Heart right ventricle (tissue), 16 donors: ENCODE results near the gene COPS4. TPM values are rescaled to one million over a fixed set of nuclear protein-coding genes. Genes with fewer than 3 reads are reported as not detected.
"Not testable (repeated sequence)": the region's sequence is repeated elsewhere in the genome, so short reads cannot be mapped to it uniquely, and the experiment has no call there.

Source experiments
- ATAC-seq, 8 donors: fragments of 200-7000 bp; cut with Tn5 transposase; one replicate each; pipeline ENCODE4 v1.9.1; 2020; ENCODE audit warnings: mild to moderate bottlenecking in 8 of 8, moderate library complexity in 8 of 8, moderate number of reproducible peaks in 1 of 8
- DNase-seq, 2 donors: peaks; one replicate each; pipeline ENCODE4 v3.0.0-alpha.2; 2020
- H3K27ac ChIP-seq, 10 donors: fragments of 200-600 bp; sonication (generic) in 2 of 10; one replicate each; pipeline versions ENCODE4 v1.5.0 to v1.8.0; 2020 to 2022; ENCODE audit warnings: mild to moderate bottlenecking in 3 of 10
- H3K27me3 ChIP-seq, 7 donors: fragments of 200-600 bp; one replicate each; pipeline ENCODE4 v1.8.0; 2021 to 2022; ENCODE audit warnings: mild to moderate bottlenecking in 2 of 7
- H3K36me3 ChIP-seq, 9 donors: fragments of 200-600 bp; sonication (generic) in 1 of 9; one replicate each; pipeline versions ENCODE4 v1.5.0 to v1.8.0; 2020 to 2022; ENCODE audit warnings: mild to moderate bottlenecking in 2 of 9
- H3K4me1 ChIP-seq, 9 donors: fragments of 200-600 bp; sonication (generic) in 1 of 9; one replicate each; pipeline versions ENCODE4 v1.5.0 to v1.8.0; 2020 to 2022; ENCODE audit warnings: mild to moderate bottlenecking in 4 of 9
- H3K4me3 ChIP-seq, 10 donors: fragments of 200-600 bp; sonication (generic) in 2 of 10; one replicate each; pipeline versions ENCODE4 v1.5.0 to v1.8.0; 2020 to 2022; ENCODE audit warnings: mild to moderate bottlenecking in 7 of 10, moderate library complexity in 2 of 10
- H3K9me3 ChIP-seq, 11 donors: fragments of 200-600 bp in 10 of 11; sonication (generic) in 2 of 11; one replicate each; pipeline versions ENCODE4 v1.5.0 to v1.8.0; 2013 to 2022; ENCODE audit warnings: mild to moderate bottlenecking in 2 of 11, control low read depth in 1 of 11, moderate library complexity in 1 of 11
- WGBS, 2 donors: extraction: QIAGEN DNeasy Blood & Tissue Kit; methylation state at CpG; one replicate each; pipeline ENCODE4 v1.1.7; 2013; ENCODE audit warnings: inconsistent platforms in 1 of 2; 5-methylcytosine and 5-hydroxymethylcytosine counted together
- intact Hi-C, 10 donors: fragments of 100-400 bp; cut with DNase I; formaldehyde crosslinking; loops; one replicate each; pipeline versions ENCODE4 v1.11.1 to v1.14.2; 2022
- polyA plus RNA-seq, 2 donors: library from polyadenylated mRNA; stranded (reverse); fragments of 200-250 nt; gene quantifications; one replicate each; pipeline ENCODE4 v1.2.3, GENCODE V29; 2013
- total RNA-seq, 10 donors: library from RNA; stranded (reverse); fragmentation: NEBNext Ultra II Directional in 3 of 10; extraction: Animal tissue kit (Norgen Biotek cat#: 25700) in 3 of 10; gene quantifications; one replicate each; pipeline versions ENCODE4 v1.2.1 to v1.2.4, GENCODE V29; 2021 to 2023
- TF ChIP-seq, protein P1 (sequence below), 9 donors: fragments of 200-600 bp; sonication (generic) in 2 of 9; IDR thresholded peaks; one replicate each; pipeline versions ENCODE4 v1.5.0 to v1.8.0; 2021 to 2022; ENCODE audit warnings: antibody characterized with exemption in 9 of 9, mild to moderate bottlenecking in 5 of 9, moderate library complexity in 1 of 9
- donor health status: Arrhythmogenic right ventricular cardiomyopathy.
- donor health status: ischemic (EF 13 %, LVEDD 7.1; RV severe dilation, severe dysfunction).
- donor health status: healthy with polysubstance abuse.
- donor health status: DM: no; HTN: yes; CAD: no.
- donor health status: DM: no; HTN: no; CAD: no.
- donor health status: ischemic (EF 25% LVEDD 6.9; RV normal size, moderate dysfunction).
- donor health status: ischemic (EF 25% LVEDD 5.7; RV mildly dilated, moderate dysfunction).
- donor health status: healthy.
- donor health status: DM: yes; HTN: yes; CAD: no.
- donor health status: Ischemic cardiomyopathy.
- donor health status: ischemic (EF 35%, LVEDD 5.7; RV mildly dilated, moderate dysfunction).
- donor health status: nonischemic (EF 11% LVEDD 7.7; RV severe dilation, severe dysfunction).
- donor health status: DM: yes; HTN: yes; CAD: no.
- donor health status: PGD.
- donor health status: ischemic (EF 29% LVEDD 5.4; RV normal size, mild dysfunction).
- donor health status: nonischemic (EF 23%, LVEDD 6.1; RV moderate dilation, normal function).

The COPS4 gene
- total and polyA plus RNA-seq, 12 donors, result 12.5 to 65.1 (median 57.2) TPM

DNA sequence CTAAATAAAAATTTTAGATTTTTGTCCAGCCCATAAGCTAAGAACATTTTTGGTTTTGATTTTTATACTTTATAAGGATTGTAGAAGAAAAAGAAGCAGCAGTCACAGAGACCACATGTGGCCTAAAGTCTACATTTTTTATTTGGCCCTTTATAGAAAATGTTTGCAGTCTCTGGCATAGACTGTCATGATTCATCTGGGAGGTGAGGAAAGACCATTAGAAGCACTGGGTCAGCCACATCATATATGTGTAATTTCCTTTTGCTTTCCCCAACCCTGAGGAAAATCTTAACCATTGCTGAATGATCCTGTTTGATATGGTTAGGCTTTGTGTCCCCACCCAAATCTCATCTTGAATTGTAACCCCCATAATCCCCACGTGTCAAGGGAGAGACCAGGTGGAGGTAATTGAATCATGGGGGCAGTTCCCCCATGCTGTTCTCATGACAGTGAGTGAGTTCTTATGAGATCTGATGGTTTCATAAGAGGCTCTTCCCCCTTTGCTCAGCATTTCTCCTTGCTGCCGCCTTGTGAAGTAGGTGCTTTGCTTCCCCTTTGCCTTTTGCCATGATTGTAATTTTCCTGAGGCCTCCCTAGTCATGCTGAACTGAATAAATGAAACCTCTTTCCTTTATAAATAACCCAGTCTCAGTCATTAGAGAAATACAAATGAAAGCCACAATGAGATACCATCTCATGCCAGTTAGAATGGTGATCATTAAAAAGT is 12.1 kb upstream of the COPS4 start:
- WGBS, 2 donors, result 78 to 86% methylated on average over 2 of the region's 2 CpGs
- Histone ChIP-seq H3K9me3 (peaks cover 0 to 18% (median 0%) of the 10 kb centered on the region in 11 donors), H3K4me1 (peaks cover 0 to 7% (median 0%) of the 10 kb centered on the region in 9 donors), H3K36me3 (no peaks in the 10 kb centered on the region), H3K27me3 (no peaks in the 10 kb centered on the region), H3K4me3 (no peak overlapping the region), H3K27ac (no peak overlapping the region)
- intact Hi-C loops, result loop anchor here in 1 of 10 donors (10.0 kb wide), 1 partner anchor 118 kb away; the partner anchor contains the start of gene THAP9
- DNase-seq (no peak), ATAC-seq (no peak)
- TF ChIP-seq, protein P1, sequence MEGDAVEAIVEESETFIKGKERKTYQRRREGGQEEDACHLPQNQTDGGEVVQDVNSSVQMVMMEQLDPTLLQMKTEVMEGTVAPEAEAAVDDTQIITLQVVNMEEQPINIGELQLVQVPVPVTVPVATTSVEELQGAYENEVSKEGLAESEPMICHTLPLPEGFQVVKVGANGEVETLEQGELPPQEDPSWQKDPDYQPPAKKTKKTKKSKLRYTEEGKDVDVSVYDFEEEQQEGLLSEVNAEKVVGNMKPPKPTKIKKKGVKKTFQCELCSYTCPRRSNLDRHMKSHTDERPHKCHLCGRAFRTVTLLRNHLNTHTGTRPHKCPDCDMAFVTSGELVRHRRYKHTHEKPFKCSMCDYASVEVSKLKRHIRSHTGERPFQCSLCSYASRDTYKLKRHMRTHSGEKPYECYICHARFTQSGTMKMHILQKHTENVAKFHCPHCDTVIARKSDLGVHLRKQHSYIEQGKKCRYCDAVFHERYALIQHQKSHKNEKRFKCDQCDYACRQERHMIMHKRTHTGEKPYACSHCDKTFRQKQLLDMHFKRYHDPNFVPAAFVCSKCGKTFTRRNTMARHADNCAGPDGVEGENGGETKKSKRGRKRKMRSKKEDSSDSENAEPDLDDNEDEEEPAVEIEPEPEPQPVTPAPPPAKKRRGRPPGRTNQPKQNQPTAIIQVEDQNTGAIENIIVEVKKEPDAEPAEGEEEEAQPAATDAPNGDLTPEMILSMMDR (IDR thresholded peaks at IDR 0.05), result no peak

DNA sequence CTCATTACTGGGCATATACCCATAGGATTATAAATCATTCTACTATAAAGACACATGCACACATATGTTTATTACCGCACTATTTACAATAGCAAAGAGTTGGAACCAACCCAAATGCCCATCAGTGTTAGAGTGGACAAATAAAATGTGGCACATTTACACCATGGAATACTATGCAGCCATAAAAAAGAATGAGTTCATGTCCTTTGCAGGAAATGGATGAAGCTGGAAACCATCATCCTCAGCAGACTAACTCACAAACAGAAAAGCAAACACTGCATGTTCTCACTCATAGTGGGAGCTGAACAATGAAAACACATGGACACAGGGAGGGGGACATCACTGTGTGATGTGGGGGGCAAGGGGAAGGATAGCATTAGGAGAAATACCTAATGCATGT is 11.4 kb upstream of the COPS4 start:
- DNase-seq, H3K27ac ChIP-seq, H3K36me3 ChIP-seq, H3K4me1 ChIP-seq, H3K4me3 ChIP-seq, ATAC-seq, H3K27me3 ChIP-seq: not testable (repeated sequence)
- peaks cover 0 to 18% (median 0%) of the 10 kb centered on the region in 11 donors for H3K9me3 ChIP-seq
- WGBS, 2 donors, result 98 to 100% methylated on average over 1 of the region's 1 CpG
- intact Hi-C loops, result loop anchor here in 1 of 10 donors (10.0 kb wide), 1 partner anchor 119 kb away; the partner anchor contains the start of gene THAP9

DNA sequence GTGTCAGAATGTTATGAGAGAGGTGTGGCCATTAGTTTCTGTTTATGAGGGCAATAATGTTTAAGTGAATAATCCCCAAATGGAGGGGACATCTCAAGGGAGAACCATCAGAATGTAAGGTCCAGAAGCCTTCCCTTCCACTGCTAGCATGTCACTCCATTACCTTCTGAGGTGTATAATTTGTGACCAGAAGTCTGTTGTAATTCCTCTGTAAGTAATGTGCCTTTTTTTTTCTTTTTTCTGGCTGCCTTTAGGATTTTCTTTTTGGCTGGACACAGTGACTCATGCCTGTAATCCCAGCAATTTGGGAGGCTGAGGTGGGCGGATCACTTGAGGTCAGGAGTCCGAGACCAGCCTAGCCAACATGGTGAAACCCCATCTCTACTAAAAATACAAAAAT is 10.8 kb upstream of the COPS4 start:
- WGBS, 2 donors, result 72 to 76% methylated on average over 2 of the region's 2 CpGs
- Histone ChIP-seq H3K27me3 (no peaks in the 10 kb centered on the region), H3K36me3 (no peaks in the 10 kb centered on the region), H3K4me3 (no peak overlapping the region), H3K9me3 (peaks cover 0 to 18% (median 0%) of the 10 kb centered on the region in 11 donors), H3K4me1 (peaks cover 0 to 7% (median 0%) of the 10 kb centered on the region in 9 donors), H3K27ac (no peak overlapping the region)
- TF ChIP-seq, protein P1 (IDR thresholded peaks at IDR 0.05), result no peak
- intact Hi-C loops, result loop anchor here in 1 of 10 donors (10.0 kb wide), 1 partner anchor 119 kb away; the partner anchor contains the start of gene THAP9
- DNase-seq (no peak), ATAC-seq (no peak)

DNA sequence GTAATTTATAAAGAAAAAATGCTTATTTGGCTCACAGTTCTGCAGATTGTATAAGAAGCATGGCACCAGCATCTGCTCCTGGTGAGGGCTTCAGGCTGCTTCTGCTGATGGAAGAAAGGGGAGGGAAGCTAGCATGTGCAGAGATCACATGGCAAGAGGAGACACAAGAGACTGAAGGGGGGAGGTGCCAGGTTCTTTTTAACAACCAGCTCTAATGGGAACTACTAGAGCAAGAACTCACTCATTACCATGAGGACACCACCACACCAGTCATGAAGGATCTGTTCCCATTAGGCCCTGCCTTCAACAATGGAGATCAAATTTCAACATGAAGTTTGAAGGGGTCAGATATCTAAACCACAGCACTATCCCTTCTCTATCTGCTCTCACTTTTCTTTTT is 9.4 kb upstream of the COPS4 start:
- TF ChIP-seq, protein P1 (IDR thresholded peaks at IDR 0.05), result no peak
- H3K27me3 ChIP-seq, result no peaks in the 10 kb centered on the region
- H3K4me1 ChIP-seq, result peaks cover 0 to 7% (median 0%) of the 10 kb centered on the region in 9 donors
- no peak overlapping the region for H3K27ac ChIP-seq
- H3K36me3 ChIP-seq, result no peaks in the 10 kb centered on the region
- no peak overlapping the region for H3K4me3 ChIP-seq
- intact Hi-C loops, result loop anchor here in 1 of 10 donors (10.0 kb wide), 1 partner anchor 121 kb away; the partner anchor contains the start of gene THAP9
- H3K9me3 ChIP-seq, result peaks cover 0 to 18% (median 0%) of the 10 kb centered on the region in 11 donors
- ATAC-seq (no peak), DNase-seq (no peak)

DNA sequence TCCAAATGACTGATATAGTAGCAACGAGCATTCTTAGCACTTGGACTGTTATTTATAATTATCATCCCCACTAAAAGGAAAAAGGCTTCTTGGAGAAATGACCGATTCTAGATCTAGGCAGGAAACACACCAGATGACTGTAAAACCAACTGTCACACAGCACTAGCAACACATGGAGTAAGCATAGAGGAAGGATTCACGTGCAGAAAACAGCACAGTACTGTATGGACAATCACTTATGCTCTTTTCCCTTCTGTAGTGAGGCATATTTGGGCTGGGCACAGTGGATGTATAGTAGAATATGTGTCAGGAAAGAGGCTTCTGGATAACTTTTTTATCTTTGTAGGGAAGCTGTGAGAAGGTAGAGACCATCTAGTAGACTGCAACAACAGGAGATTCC is 6.0 kb upstream of the COPS4 start:
- H3K9me3 ChIP-seq, result peaks cover 0 to 18% (median 0%) of the 10 kb centered on the region in 11 donors
- DNase-seq, result no peak
- H3K4me3 ChIP-seq, result no peak overlapping the region
- WGBS, 2 donors, result 43 to 48% methylated on average over 3 of the region's 3 CpGs
- H3K36me3 ChIP-seq, result no peaks in the 10 kb centered on the region
- no peaks in the 10 kb centered on the region for H3K4me1 ChIP-seq
- intact Hi-C loops, result loop anchor here in 1 of 10 donors (10.0 kb wide), 1 partner anchor 124 kb away; the partner anchor contains the start of gene THAP9
- no peak for ATAC-seq
- TF ChIP-seq, protein P1 (IDR thresholded peaks at IDR 0.05), result no peak
- no peak overlapping the region for H3K27ac ChIP-seq
- H3K27me3 ChIP-seq, result no peaks in the 10 kb centered on the region
